ENCODE data around the gene ARHGEF12.

- no peak for TF ChIP-seq POLR2A (IDR thresholded peaks at IDR 0.05)
- TF ChIP-seq CTCF (IDR thresholded peaks at IDR 0.05): no peak
Measured at GRCh38 chr11:120517801-120518291, 181.6 kb downstream of the ARHGEF12 start.

All from transverse colon (tissue), 3 donors.